ENCODE measurements around the gene PPP2R2B. TPM values are rescaled to one million over a fixed set of nuclear protein-coding genes. Genes with fewer than 3 reads are reported as not detected.

Gene PPP2R2B
- total RNA-seq, 1 experiment from 2014 or later: 20.3 TPM

- TF ChIP-seq CDX4 (CRISPR knock-in tag; IDR thresholded peaks at IDR 0.05; ENCODE audit: borderline replicate concordance) (no peak), ZNF532 (CRISPR knock-in tag; IDR thresholded peaks at IDR 0.05; ENCODE audit: borderline replicate concordance) (no peak), HMGXB4 (CRISPR knock-in tag; IDR thresholded peaks at IDR 0.05) (no peak), ZNF671 (CRISPR knock-in tag; IDR thresholded peaks at IDR 0.05) (no peak), PRRX2 (CRISPR knock-in tag; IDR thresholded peaks at IDR 0.05) (no peak), AFF4 (CRISPR knock-in tag; IDR thresholded peaks at IDR 0.05; ENCODE audit: borderline replicate concordance) (no peak), CREM (CRISPR knock-in tag; IDR thresholded peaks at IDR 0.05) (no peak), NR2C2 (CRISPR knock-in tag; IDR thresholded peaks at IDR 0.05) (no peak)
- Mint-ChIP-seq H3K27ac (no peak overlapping the region), H3K4me1 (peaks cover 15% of the 10 kb centered on the region), H3K9me3 (peaks cover under 1% of the 10 kb centered on the region; the same call in 1 of the 2 replicates), H3K36me3 (no peaks in the 10 kb centered on the region), H3K27me3 (ENCODE audit: low read depth) (no peaks in the 10 kb centered on the region), H3K4me3 (no peak overlapping the region)
- POLR2A ChIA-PET: no interaction called here
- ATAC-seq: no peak
- DNase-seq (ENCODE audit: low spot score): no peak
- CTCF ChIA-PET: no interaction called here
These were observed 208.9 kb downstream of the PPP2R2B start for GRCh38 chr5:146669656-146670055.

GRCh38 chr5:146667633-146668272 lies 210.8 kb downstream of the PPP2R2B start:
- Mint-ChIP-seq H3K4me3 (no peak overlapping the region), H3K4me1 (peaks cover 15% of the 10 kb centered on the region), H3K9me3 (peaks cover 4% of the 10 kb centered on the region; the same call in 1 of the 2 replicates), H3K36me3 (no peaks in the 10 kb centered on the region), H3K27ac (no peak overlapping the region), H3K27me3 (ENCODE audit: low read depth) (no peaks in the 10 kb centered on the region)
- no peak for ATAC-seq
- no peak for DNase-seq (ENCODE audit: low spot score)
- CTCF ChIA-PET: interaction anchor here (0.7 kb wide), 1 partner anchor 135 kb away, joined by 3 read pairs; no protein-coding TSS in a partner anchor
- POLR2A ChIA-PET: no interaction called here
- TF ChIP-seq NFATC4 (CRISPR knock-in tag; IDR thresholded peaks at IDR 0.05) (no peak), ZNF219 (CRISPR knock-in tag; IDR thresholded peaks at IDR 0.05; ENCODE audit: borderline replicate concordance) (no peak), HMGA2 (CRISPR knock-in tag; IDR thresholded peaks at IDR 0.05) (no peak), NFE2L1 (CRISPR knock-in tag; IDR thresholded peaks at IDR 0.05) (no peak), ATF3 (CRISPR knock-in tag; conservative IDR thresholded peaks at IDR 0.05) (no peak), ERG (CRISPR knock-in tag; IDR thresholded peaks at IDR 0.05) (no peak), MLX (CRISPR knock-in tag; IDR thresholded peaks at IDR 0.05) (no peak), IRF1 (CRISPR knock-in tag; IDR thresholded peaks at IDR 0.05) (no peak), FOXK1 (CRISPR knock-in tag; IDR thresholded peaks at IDR 0.05) (no peak)
